Measurements from ENCODE around the gene PHLPP1. TPM values are rescaled to one million over a fixed set of nuclear protein-coding genes. Genes with fewer than 3 reads are reported as not detected.
A peak's percentile ranks its signal among the peaks of the same experiment; 100 is the strongest.

PHLPP1 gene
- total and polyA plus RNA-seq, 9 of the 15 experiments (the other 6 are each of a cell fraction or from before 2014, with no cell fraction given): 0.56 to 9.0 (median 4.5) TPM

DNA sequence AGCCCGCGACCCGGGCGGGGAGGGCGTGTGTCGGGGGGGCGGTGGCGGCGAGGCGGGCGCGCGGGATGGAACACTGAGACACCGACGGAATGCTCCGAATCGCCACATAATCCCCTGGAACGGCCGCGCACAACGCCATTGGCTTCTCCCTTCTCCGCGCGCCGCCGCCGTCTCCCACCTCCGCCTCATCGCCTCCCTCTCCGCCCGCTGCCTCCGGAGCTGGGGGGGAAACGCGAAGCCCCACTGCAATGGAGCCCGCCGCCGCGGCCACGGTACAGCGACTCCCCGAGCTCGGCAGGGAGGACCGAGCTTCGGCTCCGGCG is at the start of gene PHLPP1 (continued):
- no peak for TF ChIP-seq ZNF518B (CRISPR knock-in tag; IDR thresholded peaks at IDR 0.05)
- TF ChIP-seq, protein P1, sequence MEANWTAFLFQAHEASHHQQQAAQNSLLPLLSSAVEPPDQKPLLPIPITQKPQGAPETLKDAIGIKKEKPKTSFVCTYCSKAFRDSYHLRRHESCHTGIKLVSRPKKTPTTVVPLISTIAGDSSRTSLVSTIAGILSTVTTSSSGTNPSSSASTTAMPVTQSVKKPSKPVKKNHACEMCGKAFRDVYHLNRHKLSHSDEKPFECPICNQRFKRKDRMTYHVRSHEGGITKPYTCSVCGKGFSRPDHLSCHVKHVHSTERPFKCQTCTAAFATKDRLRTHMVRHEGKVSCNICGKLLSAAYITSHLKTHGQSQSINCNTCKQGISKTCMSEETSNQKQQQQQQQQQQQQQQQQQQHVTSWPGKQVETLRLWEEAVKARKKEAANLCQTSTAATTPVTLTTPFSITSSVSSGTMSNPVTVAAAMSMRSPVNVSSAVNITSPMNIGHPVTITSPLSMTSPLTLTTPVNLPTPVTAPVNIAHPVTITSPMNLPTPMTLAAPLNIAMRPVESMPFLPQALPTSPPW (CRISPR knock-in tag; IDR thresholded peaks at IDR 0.05): peak; percentile 25; the same call in 1 of the 2 replicates
- peak; percentile 48 for TF ChIP-seq CCNT2 (IDR thresholded peaks at IDR 0.05; ENCODE audit: borderline replicate concordance, extremely low read depth, insufficient read length, low read depth, low read length)
- 0 out of 2 replicates have a peak, but pooled peaks have one; percentile 9 for TF ChIP-seq GABPB1 (CRISPR knock-in tag; IDR thresholded peaks at IDR 0.05)
- TF ChIP-seq POLR2A (conservative IDR thresholded peaks at IDR 0.05): peak; percentile 28; the same call in 1 of the 2 replicates

DNA sequence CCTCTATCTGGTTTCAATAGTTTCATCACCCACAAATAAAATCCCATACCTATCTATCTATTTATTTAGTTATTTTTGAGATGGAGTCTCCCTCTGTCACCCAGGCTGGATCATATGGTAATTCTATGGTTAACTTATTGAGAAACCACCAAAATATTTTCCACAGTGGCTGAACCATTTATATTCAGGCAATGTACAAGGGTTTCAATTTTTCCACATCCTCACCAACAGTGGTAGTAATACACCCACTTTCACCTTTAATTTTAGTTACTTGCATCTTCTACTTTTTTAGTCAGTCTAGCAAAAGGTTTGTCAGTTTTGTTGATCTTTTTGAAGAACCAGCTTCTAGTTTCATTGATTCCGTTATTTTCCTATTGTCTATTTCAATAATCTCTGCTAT is 46.1 kb upstream of the PHLPP1 start:
- POLR2A ChIA-PET: no interaction called here
- ATAC-seq (no peak), FAIRE-seq (no peak), DNase-seq (ENCODE audit: extremely low read depth in 1 of 4, low spot score in 3 of 4) (no peak)
- intact Hi-C loops (cut with micrococcal nuclease): no loop called here
- H3K9me1 ChIP-seq (ENCODE audit: control insufficient read depth, insufficient read depth, low read length): no peaks in the 10 kb centered on the region
- in situ Hi-C loops (cut with MboI): no loop called here
- H3K4me1 ChIP-seq (replicated peaks in 1 of 2; ENCODE audit: control insufficient read depth in 2 of 2, insufficient read depth in 2 of 2, low read length in 2 of 2): peaks cover 1 to 6% of the 10 kb centered on the region in 2 experiments; a peak in 3 of 5 replicates
- H3K9me3 ChIP-seq (replicated peaks; ENCODE audit: control insufficient read depth, insufficient read depth, low read depth, low read length): no peaks in the 10 kb centered on the region
- no peak overlapping the region for H3K4me3 ChIP-seq
- H2AFZ ChIP-seq (ENCODE audit: low read depth, low read length): no peak overlapping the region
- H3K4me2 ChIP-seq (ENCODE audit: insufficient read depth, low read length): no peak overlapping the region
- H3K27ac ChIP-seq (ENCODE audit: extremely low read depth, low read depth, low read length): no peak overlapping the region
- H3K9ac ChIP-seq (ENCODE audit: insufficient read depth in 1 of 2, low read depth in 2 of 2, low read length in 2 of 2): no peak overlapping the region
- no peaks in the 10 kb centered on the region for H3K27me3 ChIP-seq (ENCODE audit: control insufficient read depth in 2 of 2, insufficient read depth in 2 of 2, low read length in 2 of 2)
- WGBS (ENCODE audit: insufficient coverage, low coverage, missing lambda C conversion rate): 82% methylated on average over 1 of the region's 1 CpG
- CTCF ChIA-PET (ENCODE audit: low intra/inter-chr PET ratio): no interaction called here
- H3K79me2 ChIP-seq (ENCODE audit: control insufficient read depth, insufficient read depth, low read length): no peaks in the 10 kb centered on the region
- no peaks in the 10 kb centered on the region for H3K36me3 ChIP-seq (ENCODE audit: control insufficient read depth, insufficient read depth, low read length)
- H4K20me1 ChIP-seq (replicated peaks; ENCODE audit: control insufficient read depth, insufficient read depth, low read length): no peaks in the 10 kb centered on the region
- no TSS peak for BruUV-seq (replicated peaks)
- TF ChIP-seq GTF2E2 (tag; IDR thresholded peaks at IDR 0.05): no peak
- TF ChIP-seq, protein P2, sequence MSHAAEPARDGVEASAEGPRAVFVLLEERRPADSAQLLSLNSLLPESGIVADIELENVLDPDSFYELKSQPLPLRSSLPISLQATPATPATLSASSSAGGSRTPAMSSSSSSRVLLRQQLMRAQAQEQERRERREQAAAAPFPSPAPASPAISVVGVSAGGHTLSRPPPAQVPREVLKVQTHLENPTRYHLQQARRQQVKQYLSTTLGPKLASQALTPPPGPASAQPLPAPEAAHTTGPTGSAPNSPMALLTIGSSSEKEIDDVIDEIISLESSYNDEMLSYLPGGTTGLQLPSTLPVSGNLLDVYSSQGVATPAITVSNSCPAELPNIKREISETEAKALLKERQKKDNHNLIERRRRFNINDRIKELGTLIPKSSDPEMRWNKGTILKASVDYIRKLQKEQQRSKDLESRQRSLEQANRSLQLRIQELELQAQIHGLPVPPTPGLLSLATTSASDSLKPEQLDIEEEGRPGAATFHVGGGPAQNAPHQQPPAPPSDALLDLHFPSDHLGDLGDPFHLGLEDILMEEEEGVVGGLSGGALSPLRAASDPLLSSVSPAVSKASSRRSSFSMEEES (CRISPR knock-in tag; IDR thresholded peaks at IDR 0.05): no peak
